Thyroid gland (tissue), 4 donors: ENCODE measurements around the gene PLCB3.

Source experiments
- CTCF ChIP-seq, 6 experiments: fragments of 200-600 bp in 3 of 6; fragments of 450-650 bp in 3 of 6; sonication (generic) in 3 of 6; IDR thresholded peaks; one replicate each; pipeline ENCODE4 v1.5.1; 2016 to 2019; ENCODE audit warnings: antibody characterized with exemption in 6 of 6, mild to moderate bottlenecking in 2 of 6, inconsistent platforms in 1 of 6, moderate library complexity in 1 of 6
- POLR2A ChIP-seq, 2 donors: fragments of 450-650 bp; IDR thresholded peaks; one replicate each; pipeline ENCODE4 v1.6.1; 2017; ENCODE audit warnings: antibody characterized with exemption in 2 of 2, mild to moderate bottlenecking in 2 of 2, moderate library complexity in 1 of 2

GRCh38 chr11:64266339-64266738, 15.0 kb downstream of the PLCB3 start:
- TF ChIP-seq CTCF (IDR thresholded peaks at IDR 0.05) (no peak), POLR2A (IDR thresholded peaks at IDR 0.05) (no peak)
